Dermis microvascular lymphatic vessel endothelial cell (primary cell): ENCODE data around the gene ZDHHC14. TPM values are rescaled to one million over a fixed set of nuclear protein-coding genes. Genes with fewer than 3 reads are reported as not detected.
"Not testable (repeated sequence)": the region's sequence is repeated elsewhere in the genome, so short reads cannot be mapped to it uniquely, and the experiment has no call there.

ENCODE experiments used
- DNase-seq, 2 donors: peaks; one replicate each; pipeline versions ENCODE4 v3.0.0 to v3.0.0-alpha.2; 2010; ENCODE audit warnings: low read depth in 2 of 2
- total RNA-seq: library from RNA; depleted of rRNA; stranded (reverse); fragments of >200 nt; gene quantifications from 2 replicates; pipeline ENCODE4 v1.2.1, GENCODE V29; 2014

The ZDHHC14 gene
- total RNA-seq, 1 donor from 2014 or later: 19.5 TPM

GRCh38 chr6:157685596-157686280 lies 304.7 kb downstream of the ZDHHC14 start:
- DNase-seq: no peak

- no peak for DNase-seq
Measured at GRCh38 chr6:157688275-157688959, 307.4 kb downstream of the ZDHHC14 start.

GRCh38 chr6:157688960-157689599 lies 308.1 kb downstream of the ZDHHC14 start:
- DNase-seq: no peak

GRCh38 chr6:157689875-157690274 lies 308.9 kb downstream of the ZDHHC14 start:
- DNase-seq: no peak

- no peak for DNase-seq
Measured at GRCh38 chr6:157690441-157691210, 309.6 kb downstream of the ZDHHC14 start.

- DNase-seq: not testable (repeated sequence)
Measured at GRCh38 chr6:157691621-157692020, 310.6 kb downstream of the ZDHHC14 start.

- DNase-seq: peak; percentile 23 to 43
Measured at GRCh38 chr6:157693867-157694266, 312.9 kb downstream of the ZDHHC14 start.

GRCh38 chr6:157695301-157696040 lies 314.5 kb downstream of the ZDHHC14 start:
- no peak for DNase-seq

- DNase-seq: no peak
Measured at GRCh38 chr6:157699777-157700636, 319.0 kb downstream of the ZDHHC14 start.

GRCh38 chr6:157706351-157706750 lies 325.4 kb downstream of the ZDHHC14 start:
- DNase-seq: not testable (repeated sequence)

- DNase-seq: no peak
Measured at GRCh38 chr6:157706883-157707282, 325.9 kb downstream of the ZDHHC14 start.

GRCh38 chr6:157707576-157707975 lies 326.6 kb downstream of the ZDHHC14 start:
- DNase-seq: no peak

GRCh38 chr6:157708239-157708638 lies 327.2 kb downstream of the ZDHHC14 start:
- DNase-seq: no peak

- no peak for DNase-seq
Measured at GRCh38 chr6:157708933-157709332, 327.9 kb downstream of the ZDHHC14 start.

- DNase-seq: no peak
Measured at GRCh38 chr6:157709555-157709954, 328.6 kb downstream of the ZDHHC14 start.

GRCh38 chr6:157710604-157711003 lies 329.6 kb downstream of the ZDHHC14 start:
- no peak for DNase-seq

- no peak for DNase-seq
Measured at GRCh38 chr6:157711060-157711459, 330.1 kb downstream of the ZDHHC14 start.

GRCh38 chr6:157712585-157713295 lies 331.8 kb downstream of the ZDHHC14 start:
- no peak for DNase-seq

GRCh38 chr6:157713451-157714152 lies 332.6 kb downstream of the ZDHHC14 start:
- DNase-seq: no peak
